OCI-LY3 (cell line): ENCODE measurements around the gene PLEKHB2.
"Not testable (repeated sequence)": the region's sequence is repeated elsewhere in the genome, so short reads cannot be mapped to it uniquely, and the experiment has no call there.

Experiments used
- H2AFZ ChIP-seq: fragments of 200-600, 300-600 bp; shearing (Covaris generic); 2 replicates; pipeline ENCODE4 v1.6.0; 2014; ENCODE audit warnings: antibody characterized with exemption, low read depth, low read length
- H3K27ac ChIP-seq: fragments of 200-600, 300-600 bp; sonication (generic); 2 replicates; pipeline ENCODE4 v1.5.1; 2014; ENCODE audit warnings: mild to moderate bottlenecking, low read length, moderate library complexity, mixed read lengths
- H3K27me3 ChIP-seq: fragments of 200-600, 300-600 bp; sonication (generic); 2 replicates; pipeline ENCODE4 v1.6.1; 2014; ENCODE audit warnings: low read depth, low read length, mixed read lengths
- H3K36me3 ChIP-seq: fragments of 200-600, 300-600 bp; sonication (generic); replicated peaks from 2 replicates; pipeline ENCODE3; 2014; ENCODE audit warnings: low read depth, low read length, mixed read lengths
- H3K4me1 ChIP-seq: fragments of 300-600, 200-600 bp; sonication (generic); 2 replicates; pipeline ENCODE4 v1.6.1; 2014; ENCODE audit warnings: low read length, mixed read lengths
- H3K4me2 ChIP-seq: fragments of 200-600, 300-600 bp; sonication (generic); 2 replicates; pipeline ENCODE4 v1.6.1; 2014; ENCODE audit warnings: low read length, mixed read lengths
- H3K4me3 ChIP-seq: fragments of 300-600, 200-600 bp; sonication (generic); 2 replicates; pipeline ENCODE4 v1.5.1; 2014; ENCODE audit warnings: antibody characterized with exemption, mild to moderate bottlenecking, low read length, moderate library complexity
- H3K79me2 ChIP-seq: fragments of 300-600, 200-600 bp; shearing (Covaris generic); 2 replicates; pipeline ENCODE4 v1.6.1; 2014; ENCODE audit warnings: mild to moderate bottlenecking, low read length, mixed read lengths
- H3K9ac ChIP-seq: fragments of 300-600, 200-600 bp; shearing (Covaris generic); 2 replicates; pipeline ENCODE4 v1.6.0; 2014; ENCODE audit warnings: mild to moderate bottlenecking, low read length, moderate library complexity
- H3K9me3 ChIP-seq: fragments of 200-600, 300-600 bp; shearing (Covaris generic); 2 replicates; pipeline ENCODE4 v1.6.1; 2014; ENCODE audit warnings: low read length, mixed read lengths; ENCODE audit not compliant: insufficient read depth
- H4K20me1 ChIP-seq: fragments of 200-600, 300-600 bp; sonication (generic); 2 replicates; pipeline ENCODE4 v1.6.1; 2016; ENCODE audit warnings: low read length, mixed read lengths; ENCODE audit not compliant: insufficient read depth
- CTCF ChIP-seq: fragments of 200-600, 300-600 bp; sonication (generic); IDR thresholded peaks from 2 replicates; pipeline ENCODE4 v1.5.1; 2014; ENCODE audit warnings: antibody characterized with exemption, low read length, low read depth
- EZH2phosphoT487 ChIP-seq: fragments of 200-600 bp; shearing (Covaris generic); IDR thresholded peaks from 2 replicates; pipeline ENCODE4 v1.6.1; 2018; ENCODE audit warnings: antibody characterized with exemption, mixed run types, low read depth

The PLEKHB2 gene

DNA sequence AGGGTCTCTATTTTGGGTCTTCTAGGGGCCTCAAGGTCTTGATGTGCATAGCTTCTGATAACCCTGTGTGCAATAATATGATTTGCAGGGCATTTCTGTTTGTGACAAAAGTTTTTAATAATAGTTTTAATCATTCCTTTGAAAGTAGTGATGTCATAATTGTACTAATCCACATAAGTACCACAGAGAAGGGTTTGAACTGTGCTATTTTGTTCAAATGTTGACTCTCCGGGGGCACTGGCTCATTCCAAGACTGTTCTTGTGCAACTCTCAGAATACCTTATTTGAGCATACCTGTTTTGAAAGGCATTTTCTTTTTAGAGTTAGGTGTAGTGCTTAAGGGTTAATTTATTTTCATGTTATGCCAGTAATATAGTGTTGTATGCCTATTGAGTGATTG is 41.6 kb downstream of the PLEKHB2 start:
- no peaks in the 10 kb centered on the region for H3K27me3 ChIP-seq
- no peak overlapping the region for H3K27ac ChIP-seq
- peaks cover 24% of the 10 kb centered on the region for H3K4me1 ChIP-seq
- no peak overlapping the region for H3K4me2 ChIP-seq
- TF ChIP-seq EZH2phosphoT487: no peak
- TF ChIP-seq CTCF: no peak
- peaks cover 40% of the 10 kb centered on the region for H4K20me1 ChIP-seq
- H3K79me2 ChIP-seq: 0 out of 2 replicates have a peak, but pooled peaks cover 4% of the 10 kb centered on the region
- H3K9ac ChIP-seq: no peak overlapping the region
- peaks cover 60% of the 10 kb centered on the region for H3K36me3 ChIP-seq
- H3K4me3 ChIP-seq: no peak overlapping the region
- H3K9me3 ChIP-seq: no peaks in the 10 kb centered on the region
- no peak overlapping the region for H2AFZ ChIP-seq

DNA sequence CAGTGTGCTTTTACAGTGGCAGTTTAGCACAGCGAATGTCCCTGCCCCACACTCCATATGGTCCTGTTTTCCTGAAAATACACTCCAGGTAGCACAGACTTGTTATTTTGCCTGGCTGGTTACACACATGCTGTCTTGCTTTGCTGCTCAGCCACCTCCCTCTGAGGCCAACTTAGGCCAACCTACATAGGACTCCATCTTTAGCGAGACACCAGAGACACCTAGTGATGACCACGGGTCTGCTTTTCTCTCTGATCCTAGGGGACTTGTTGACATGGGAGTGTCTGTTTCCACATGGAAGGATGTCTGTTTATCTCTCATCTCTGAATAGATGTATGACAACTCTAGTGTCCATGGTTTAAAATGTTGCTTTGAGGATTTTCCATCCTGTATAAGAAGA is 43.3 kb downstream of the PLEKHB2 start:
- Histone ChIP-seq H3K9ac (no peak overlapping the region), H3K79me2 (0 out of 2 replicates have a peak, but pooled peaks cover 4% of the 10 kb centered on the region), H3K4me1 (peaks cover 24% of the 10 kb centered on the region), H3K36me3 (peaks cover 50% of the 10 kb centered on the region), H3K27me3 (no peaks in the 10 kb centered on the region), H3K4me2 (no peak overlapping the region), H3K4me3 (no peak overlapping the region), H3K9me3 (no peaks in the 10 kb centered on the region), H3K27ac (no peak overlapping the region), H4K20me1 (peaks cover 32% of the 10 kb centered on the region), H2AFZ (no peak overlapping the region)
- TF ChIP-seq EZH2phosphoT487: no peak
- TF ChIP-seq CTCF: no peak

DNA sequence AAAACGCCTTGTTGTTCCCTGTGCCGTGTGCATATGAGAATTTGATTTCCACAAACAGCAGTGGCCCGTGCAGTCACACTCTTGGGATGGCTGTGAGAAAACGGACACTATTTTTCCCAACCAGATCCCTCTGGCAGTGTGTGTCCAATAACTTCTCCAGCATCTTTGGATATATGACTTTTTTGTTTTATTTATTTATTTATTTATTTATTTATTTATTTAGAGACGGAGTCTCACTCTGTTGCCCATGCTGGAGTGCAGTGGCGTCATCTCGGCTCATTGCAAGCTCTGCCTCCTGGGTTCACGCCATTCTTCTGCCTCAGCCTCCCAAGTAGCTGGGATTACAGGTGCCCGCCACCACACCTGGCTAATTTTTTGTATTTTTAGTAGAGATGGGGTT is 45.0 kb downstream of the PLEKHB2 start:
- H3K27ac ChIP-seq, H3K4me2 ChIP-seq, H3K9ac ChIP-seq, H3K4me3 ChIP-seq, H3K27me3 ChIP-seq, H3K79me2 ChIP-seq, H2AFZ ChIP-seq, H3K9me3 ChIP-seq: not testable (repeated sequence)
- peaks cover 24% of the 10 kb centered on the region for H3K4me1 ChIP-seq
- peaks cover 35% of the 10 kb centered on the region for H3K36me3 ChIP-seq
- H4K20me1 ChIP-seq: peaks cover 16% of the 10 kb centered on the region; the same call in 1 of the 2 replicates

GRCh38 chr2:131151398-131151797 is 46.3 kb downstream of the PLEKHB2 start:
- peaks cover 6% of the 10 kb centered on the region; the same call in 1 of the 2 replicates for H4K20me1 ChIP-seq
- H3K4me1 ChIP-seq: peaks cover 14% of the 10 kb centered on the region
- 0 out of 2 replicates have a peak, but pooled peaks cover 1% of the 10 kb centered on the region for H3K79me2 ChIP-seq
- no peaks in the 10 kb centered on the region for H3K27me3 ChIP-seq
- H3K4me2 ChIP-seq: no peak overlapping the region
- H3K27ac ChIP-seq: no peak overlapping the region
- no peak for TF ChIP-seq EZH2phosphoT487
- no peak for TF ChIP-seq CTCF
- H2AFZ ChIP-seq: no peak overlapping the region
- H3K9me3 ChIP-seq: no peaks in the 10 kb centered on the region
- no peak overlapping the region for H3K4me3 ChIP-seq
- peaks cover 31% of the 10 kb centered on the region for H3K36me3 ChIP-seq
- H3K9ac ChIP-seq: no peak overlapping the region

DNA sequence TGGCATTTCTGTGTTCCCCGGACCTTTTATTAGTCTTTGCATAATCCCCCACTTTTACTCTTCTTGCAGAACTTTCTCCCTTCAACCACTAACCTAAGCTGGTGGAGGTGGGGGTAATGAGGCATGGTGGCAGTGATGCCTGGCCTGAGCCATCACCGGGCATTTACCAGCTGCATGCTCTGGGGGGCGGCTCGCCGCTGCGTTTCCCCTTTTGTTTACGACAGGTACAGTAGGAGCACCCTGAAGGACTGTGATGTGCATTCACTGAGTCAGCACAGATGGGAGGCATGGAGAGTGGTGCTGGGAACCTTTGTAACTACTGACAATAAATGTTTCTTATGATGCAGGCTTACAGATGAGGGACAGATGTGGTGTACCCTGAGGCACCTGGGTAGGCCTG is 46.9 kb downstream of the PLEKHB2 start:
- H3K79me2 ChIP-seq: no peaks in the 10 kb centered on the region
- no peak overlapping the region for H3K4me3 ChIP-seq
- no peaks in the 10 kb centered on the region for H3K27me3 ChIP-seq
- H3K9ac ChIP-seq: no peak overlapping the region
- peaks cover 24% of the 10 kb centered on the region for H3K36me3 ChIP-seq
- TF ChIP-seq CTCF (no peak), EZH2phosphoT487 (no peak)
- no peak overlapping the region for H2AFZ ChIP-seq
- H3K4me2 ChIP-seq: no peak overlapping the region
- peaks cover 17% of the 10 kb centered on the region; the same call in 1 of the 2 replicates for H3K4me1 ChIP-seq
- no peaks in the 10 kb centered on the region for H4K20me1 ChIP-seq
- H3K27ac ChIP-seq: no peak overlapping the region
- H3K9me3 ChIP-seq: no peaks in the 10 kb centered on the region
